CD4-positive, alpha-beta T cell treated with Interleukin-4 for 4 hours (primary cell): ENCODE results near the gene LCE2A.

ENCODE experiments used
- DNase-seq: peaks from one replicate; pipeline ENCODE4 v3.0.0-alpha.2; 2020

The LCE2A gene

DNA sequence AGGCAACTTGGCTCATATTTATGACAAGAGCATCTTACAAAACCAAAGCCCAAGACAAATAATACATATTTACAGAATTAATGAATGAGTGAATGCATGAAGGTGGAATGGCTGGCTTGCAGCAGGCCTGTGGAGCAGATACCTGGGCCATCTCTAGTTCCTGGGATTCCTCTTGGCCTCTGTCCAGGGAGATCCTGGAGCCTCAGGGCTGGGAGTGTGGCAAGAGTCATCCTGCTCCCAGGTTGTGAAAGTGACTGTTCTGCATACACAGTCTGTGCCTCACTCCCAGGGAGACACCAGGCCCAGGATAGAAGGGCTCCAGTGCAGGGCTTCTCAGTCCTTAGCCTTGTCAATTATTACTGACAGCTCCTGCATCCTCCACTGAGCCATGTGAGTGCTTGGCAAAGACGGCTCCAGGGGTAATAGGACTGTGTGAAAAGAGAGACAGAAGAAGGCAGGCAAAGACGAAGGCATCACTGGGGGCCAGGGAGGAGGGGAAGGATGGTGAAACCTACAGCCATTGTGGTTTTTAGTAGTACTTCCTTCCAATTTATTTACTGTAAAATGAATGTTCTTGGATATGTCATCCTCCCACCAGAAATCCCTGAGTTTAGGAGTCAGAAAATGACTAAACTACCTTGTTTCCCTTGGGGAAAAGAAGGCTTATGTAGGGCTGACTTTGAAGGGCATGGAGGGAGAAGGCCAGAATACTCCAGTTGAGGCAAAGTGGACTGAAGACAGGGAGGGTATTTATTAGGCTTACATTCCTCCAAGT, 45.4 kb downstream of the LCE2A start:
- DNase-seq, result no peak

DNA sequence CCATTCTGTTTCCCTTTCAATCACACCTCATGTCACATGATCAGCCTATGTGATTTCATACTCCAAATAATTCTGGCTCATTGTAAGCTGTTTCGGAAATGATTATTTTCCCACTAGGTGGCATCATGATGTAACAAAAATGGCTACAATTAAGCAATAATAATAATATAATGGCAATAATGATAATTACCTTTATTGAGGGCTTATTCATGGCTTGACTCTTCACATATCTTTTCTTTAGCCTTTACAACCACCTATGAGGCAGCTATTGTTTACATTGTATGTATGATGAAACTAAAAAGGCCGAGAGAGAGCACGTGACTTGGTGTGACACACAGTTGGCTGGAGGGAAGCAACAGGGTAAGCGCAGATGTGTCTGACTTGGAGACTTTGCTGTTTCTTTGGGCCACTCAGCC, 47.2 kb downstream of the LCE2A start:
- DNase-seq, result no peak

DNA sequence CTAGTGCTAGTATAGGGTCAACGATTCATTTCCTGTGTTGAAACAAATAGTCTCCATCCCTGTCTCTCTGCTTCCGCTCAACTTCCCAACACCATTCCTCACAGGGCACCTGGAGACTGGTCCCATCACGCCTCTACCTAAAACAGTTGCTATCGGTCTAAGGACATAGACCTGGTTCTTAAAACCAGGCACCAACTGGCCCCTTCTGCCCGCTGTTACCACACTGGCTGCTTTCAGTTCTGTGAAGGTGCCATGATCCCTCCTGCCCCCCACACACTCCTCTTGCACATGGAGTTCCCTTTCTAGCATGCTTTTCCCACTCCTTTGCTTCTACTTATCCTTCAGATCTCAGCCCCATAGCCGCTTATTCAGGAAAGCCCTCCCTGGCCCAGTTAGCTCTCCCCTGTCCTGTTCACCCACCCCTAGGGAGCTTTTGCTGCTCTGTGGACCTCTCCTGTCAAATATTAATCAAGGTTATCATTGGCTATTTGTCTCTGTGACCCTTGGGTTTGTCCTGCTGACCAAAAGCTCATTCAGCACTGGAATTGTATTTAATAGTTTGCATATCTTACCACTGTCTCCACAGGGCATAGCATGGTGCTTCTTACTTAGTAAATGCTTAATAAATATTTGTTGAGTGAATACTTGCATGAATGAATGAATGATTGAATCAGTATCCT, 47.8 kb downstream of the LCE2A start:
- DNase-seq, result no peak

DNA sequence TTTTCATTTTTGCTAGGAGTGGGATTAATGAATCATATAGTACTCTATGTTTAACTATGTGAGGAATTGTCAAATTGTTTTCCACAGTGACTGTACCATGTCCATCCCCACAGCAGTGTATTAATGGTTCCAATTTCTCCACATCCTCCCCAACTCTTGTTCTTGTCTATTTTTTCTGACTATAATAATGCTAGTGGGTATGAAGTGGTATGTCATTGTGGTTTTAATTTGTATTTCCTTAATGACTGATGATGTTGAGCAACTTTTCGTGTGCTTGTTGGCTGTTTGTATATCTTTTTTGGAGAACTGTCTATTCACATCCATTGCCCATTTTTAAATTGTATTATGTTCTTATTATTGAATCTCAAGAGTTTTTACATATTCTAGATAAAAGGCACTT, 49.7 kb downstream of the LCE2A start:
- DNase-seq, result no peak
